GM19467 (cell line): Measurements from ENCODE around the gene RDH11.
A peak's percentile ranks its signal among the peaks of the same experiment; 100 is the strongest.
"Not testable (repeated sequence)": the region's sequence is repeated elsewhere in the genome, so short reads cannot be mapped to it uniquely, and the experiment has no call there.

ENCODE experiments used
- ATAC-seq: cut with Tn5 transposase; IDR thresholded peaks from one replicate; pipeline ENCODE4 v1.9.1; 2021; ENCODE audit warnings: mild to moderate bottlenecking, moderate library complexity; ENCODE audit not compliant: unreplicated experiment

Gene RDH11

GRCh38 chr14:67704484-67705089 lies 9.0 kb upstream of the RDH11 start:
- ATAC-seq: no peak

GRCh38 chr14:67703997-67704396 lies 8.4 kb upstream of the RDH11 start:
- no peak for ATAC-seq

- not testable (repeated sequence) for ATAC-seq
Measured at GRCh38 chr14:67701492-67701891, 5.9 kb upstream of the RDH11 start, which contains the start of gene RDH12. Gene RDH12, plus strand, starts transcription at chr14:67701886. Its CDS starts 20,757 bp downstream, at chr14:67722643.

- ATAC-seq: no peak
Measured at GRCh38 chr14:67698179-67698578, 2.6 kb upstream of the RDH11 start.

GRCh38 chr14:67697006-67697405 lies 1.4 kb upstream of the RDH11 start:
- no peak for ATAC-seq

GRCh38 chr14:67694791-67695393 lies 672 bp downstream of the RDH11 start:
- ATAC-seq: peak; percentile 76

GRCh38 chr14:67690011-67690410 lies 5.6 kb downstream of the RDH11 start:
- ATAC-seq: no peak

- ATAC-seq: no peak
Measured at GRCh38 chr14:67683842-67684241, 11.7 kb downstream of the RDH11 start.

GRCh38 chr14:67680941-67681340 lies 14.6 kb downstream of the RDH11 start:
- ATAC-seq: no peak

GRCh38 chr14:67680121-67680602 lies 15.4 kb downstream of the RDH11 start:
- peak; percentile 76 for ATAC-seq

GRCh38 chr14:67679006-67679405 lies 16.6 kb downstream of the RDH11 start:
- no peak for ATAC-seq

GRCh38 chr14:67675219-67675582 lies 20.4 kb downstream of the RDH11 start:
- ATAC-seq: no peak

- ATAC-seq: peak; percentile 93
Measured at GRCh38 chr14:67674480-67675218, 20.9 kb downstream of the RDH11 start, which contains the start of gene VTI1B. Gene VTI1B, minus strand, starts transcription at chr14:67674632. Its CDS starts 143 bp downstream, at chr14:67674489.

GRCh38 chr14:67674139-67674479 lies 21.5 kb downstream of the RDH11 start:
- peak; percentile 38 for ATAC-seq

GRCh38 chr14:67673451-67673850 lies 22.1 kb downstream of the RDH11 start:
- no peak for ATAC-seq

GRCh38 chr14:67668559-67668958 lies 27.0 kb downstream of the RDH11 start:
- no peak for ATAC-seq

GRCh38 chr14:67666750-67667449 lies 28.7 kb downstream of the RDH11 start:
- ATAC-seq: peak; percentile 56

- ATAC-seq: no peak
Measured at GRCh38 chr14:67665868-67666267, 29.7 kb downstream of the RDH11 start.

- ATAC-seq: no peak
Measured at GRCh38 chr14:67663633-67664032, 31.9 kb downstream of the RDH11 start.

- no peak for ATAC-seq
Measured at GRCh38 chr14:67653651-67654280, 41.8 kb downstream of the RDH11 start.

- ATAC-seq: no peak
Measured at GRCh38 chr14:67652189-67652588, 43.4 kb downstream of the RDH11 start.
